Calu3 (cell line): ENCODE data around the gene ZNF618. TPM values are rescaled to one million over a fixed set of nuclear protein-coding genes. Genes with fewer than 3 reads are reported as not detected.

ENCODE experiments used
- BruUV-seq: library from RNA; stranded (reverse); fragments of 400-500 nt; replicated peaks from 2 replicates; lab custom pipeline; 2021; lab: Mats Ljungman, UMichigan
- CTCF ChIA-PET: fragments of 300-600 bp; sonication (Branson Sonifier 250); formaldehyde crosslinking; loops from one replicate; lab custom pipeline; 2022; ENCODE audit warnings: antibody characterized with exemption; lab: Charles Lee
- DNase-seq: peaks from one replicate; pipeline ENCODE4 v3.0.0; 2022
- H3K27ac Mint-ChIP-seq: one replicate; pipeline ENCODE4 v1.8.0; 2022; ENCODE audit warnings: mixed read lengths; ENCODE audit not compliant: unreplicated experiment
- H3K27me3 Mint-ChIP-seq: one replicate; pipeline ENCODE4 v1.8.0; 2022; ENCODE audit warnings: mixed read lengths; ENCODE audit not compliant: unreplicated experiment
- H3K36me3 Mint-ChIP-seq: one replicate; pipeline ENCODE4 v1.8.0; 2022; ENCODE audit warnings: mild to moderate bottlenecking, moderate library complexity, mixed read lengths; ENCODE audit not compliant: insufficient read depth, unreplicated experiment
- H3K4me1 Mint-ChIP-seq: one replicate; pipeline ENCODE4 v1.8.0; 2022; ENCODE audit warnings: mild to moderate bottlenecking, low read depth, mixed read lengths; ENCODE audit not compliant: unreplicated experiment
- H3K4me3 Mint-ChIP-seq: one replicate; pipeline ENCODE4 v1.8.0; 2022; ENCODE audit warnings: mild to moderate bottlenecking, low read depth, moderate library complexity, mixed read lengths; ENCODE audit not compliant: unreplicated experiment
- H3K9me3 Mint-ChIP-seq: one replicate; pipeline ENCODE4 v1.8.0; 2022; ENCODE audit warnings: low read depth, mixed read lengths; ENCODE audit not compliant: unreplicated experiment
- CTCF ChIP-seq: fragments of 200-600 bp; IDR thresholded peaks from one replicate; pipeline ENCODE4 v1.8.0; 2022; ENCODE audit warnings: antibody characterized with exemption; ENCODE audit not compliant: unreplicated experiment
- intact Hi-C: fragments of 100-400 bp; cut with micrococcal nuclease; formaldehyde crosslinking; loops from one replicate; pipeline ENCODE4 v1.10.0; 2022; ENCODE audit not compliant: unreplicated experiment
- total RNA-seq: library from RNA; stranded (reverse); gene quantifications from 2 replicates; pipeline ENCODE4 v1.2.3, GENCODE V29; 2022

Gene ZNF618
- total RNA-seq, 1 experiment from 2014 or later = 20.3 TPM

- H3K27me3 Mint-ChIP-seq = no peaks in the 10 kb centered on the region
- no TSS peak for BruUV-seq
- H3K36me3 Mint-ChIP-seq = peaks cover 4% of the 10 kb centered on the region
- no peak for TF ChIP-seq CTCF
- H3K4me1 Mint-ChIP-seq = no peaks in the 10 kb centered on the region
- CTCF ChIA-PET = no interaction called here
- H3K27ac Mint-ChIP-seq = no peak overlapping the region
- no peaks in the 10 kb centered on the region for H3K9me3 Mint-ChIP-seq
- DNase-seq = no peak
- intact Hi-C loops = no loop called here
- H3K4me3 Mint-ChIP-seq = no peak overlapping the region
These were observed 178.1 kb downstream of the ZNF618 start for GRCh38 chr9:114054191-114054690.

- no peaks in the 10 kb centered on the region for H3K4me1 Mint-ChIP-seq
- BruUV-seq = no TSS peak
- no peak overlapping the region for H3K4me3 Mint-ChIP-seq
These were observed 179.0 kb downstream of the ZNF618 start for GRCh38 chr9:114055061-114055460.

GRCh38 chr9:114055894-114056293, 179.8 kb downstream of the ZNF618 start:
- no peaks in the 10 kb centered on the region for H3K9me3 Mint-ChIP-seq
- H3K4me1 Mint-ChIP-seq = no peaks in the 10 kb centered on the region
- no TSS peak for BruUV-seq
- CTCF ChIA-PET = no interaction called here
- TF ChIP-seq CTCF = no peak
- H3K4me3 Mint-ChIP-seq = no peak overlapping the region
- H3K27ac Mint-ChIP-seq = no peak overlapping the region
- intact Hi-C loops = no loop called here
- H3K27me3 Mint-ChIP-seq = no peaks in the 10 kb centered on the region
- no peaks in the 10 kb centered on the region for H3K36me3 Mint-ChIP-seq
- no peak for DNase-seq

More at GRCh38 chr9:114055061-114055460, 179.0 kb downstream of the ZNF618 start:
- Mint-ChIP-seq H3K9me3 (no peaks in the 10 kb centered on the region), H3K36me3 (no peaks in the 10 kb centered on the region), H3K27me3 (no peaks in the 10 kb centered on the region), H3K27ac (no peak overlapping the region)
- no peak for TF ChIP-seq CTCF
- CTCF ChIA-PET = no interaction called here
- intact Hi-C loops = no loop called here
- DNase-seq = no peak

GRCh38 chr9:114056527-114056926, 180.4 kb downstream of the ZNF618 start:
- no peak for DNase-seq
- H3K9me3 Mint-ChIP-seq = no peaks in the 10 kb centered on the region
- H3K4me1 Mint-ChIP-seq = no peaks in the 10 kb centered on the region
- no peaks in the 10 kb centered on the region for H3K27me3 Mint-ChIP-seq
- no peak overlapping the region for H3K27ac Mint-ChIP-seq
- H3K36me3 Mint-ChIP-seq = no peaks in the 10 kb centered on the region
- no TSS peak for BruUV-seq
- no peak overlapping the region for H3K4me3 Mint-ChIP-seq
- intact Hi-C loops = no loop called here
- CTCF ChIA-PET = no interaction called here
- no peak for TF ChIP-seq CTCF
